Right lobe of liver (tissue), 6 donors: ENCODE measurements around the gene PRDM15. TPM values are rescaled to one million over a fixed set of nuclear protein-coding genes. Genes with fewer than 3 reads are reported as not detected.

ENCODE experiments used
- ATAC-seq, 4 donors: fragments of 200-7000 bp; cut with Tn5 transposase; one replicate each; pipeline ENCODE4 v1.9.1; 2020; ENCODE audit warnings: mild to moderate bottlenecking in 4 of 4, moderate library complexity in 4 of 4
- DNase-seq, 3 donors: peaks; one replicate each; pipeline ENCODE4 v3.0.0-alpha.2; 2020
- H3K27ac ChIP-seq, 3 donors: fragments of 200-600 bp; one replicate each; pipeline ENCODE4 v1.8.0; 2022
- H3K27me3 ChIP-seq, 2 donors: fragments of 200-600 bp; one replicate each; pipeline ENCODE4 v1.8.0; 2022
- H3K36me3 ChIP-seq, 4 donors: fragments of 200-600 bp; sonication (generic) in 1 of 4; one replicate each; pipeline versions ENCODE4 v1.5.1 to v1.8.0; 2017 to 2022; ENCODE audit warnings: control low read depth in 1 of 4
- H3K4me1 ChIP-seq, 4 donors: fragments of 200-600 bp; sonication (generic) in 1 of 4; one replicate each; pipeline versions ENCODE4 v1.5.1 to v1.8.0; 2017 to 2022; ENCODE audit warnings: control low read depth in 1 of 4
- H3K4me3 ChIP-seq, 3 donors: fragments of 200-600 bp; one replicate each; pipeline ENCODE4 v1.8.0; 2022
- H3K9me3 ChIP-seq, 4 donors: fragments of 200-600 bp; sonication (generic) in 1 of 4; one replicate each; pipeline versions ENCODE4 v1.5.1 to v1.8.0; 2017 to 2022; ENCODE audit warnings: control low read depth in 1 of 4
- CTCF ChIP-seq, 4 donors: fragments of 200-600 bp in 3 of 4; fragments of 450-650 bp in 1 of 4; IDR thresholded peaks; one replicate each; pipeline versions ENCODE4 v1.5.1 to v1.8.0; 2016 to 2022; ENCODE audit warnings: antibody characterized with exemption in 4 of 4, mild to moderate bottlenecking in 2 of 4
- POLR2A ChIP-seq: fragments of 450-650 bp; IDR thresholded peaks from one replicate; pipeline ENCODE4 v1.6.1; 2017; ENCODE audit warnings: antibody characterized with exemption, mild to moderate bottlenecking
- WGBS: methylation state at CpG from one replicate; pipeline ENCODE4 v1.1.6; 2018; ENCODE audit warnings: low coverage, low lambda C conversion rate; ENCODE audit not compliant: insufficient coverage; ENCODE audit errors: missing lambda C conversion rate; 5-methylcytosine and 5-hydroxymethylcytosine counted together
- intact Hi-C, 2 donors: fragments of 100-400 bp; cut with DNase I; formaldehyde crosslinking; loops; one replicate each; pipeline versions ENCODE4 v1.11.2 to v1.14.1; 2022
- total RNA-seq, 6 experiments: library from RNA; depleted of rRNA in 2 of 6; stranded (reverse); fragments of >200 nt in 2 of 6; fragmentation: NEBNext Ultra II Directional in 3 of 6; extraction: Animal tissue kit (Norgen Biotek cat#: 25700) in 3 of 6; gene quantifications; one replicate each; pipeline versions ENCODE4 v1.1.0 to v1.2.4, GENCODE V29; 2016 to 2023
- donor health status: DM: no; HTN: yes; CAD: no.
- donor health status: DM: no; HTN: no; CAD: no.
- donor health status: DM: no; HTN: no; CAD: no.
- donor health status: DM: no; HTN: yes; CAD: no.
- donor health status: DM: no; HTN: yes; CAD: no.

PRDM15 gene
- total RNA-seq, 6 experiments from 2014 or later: 1.9 to 4.0 (median 2.7) TPM

DNA sequence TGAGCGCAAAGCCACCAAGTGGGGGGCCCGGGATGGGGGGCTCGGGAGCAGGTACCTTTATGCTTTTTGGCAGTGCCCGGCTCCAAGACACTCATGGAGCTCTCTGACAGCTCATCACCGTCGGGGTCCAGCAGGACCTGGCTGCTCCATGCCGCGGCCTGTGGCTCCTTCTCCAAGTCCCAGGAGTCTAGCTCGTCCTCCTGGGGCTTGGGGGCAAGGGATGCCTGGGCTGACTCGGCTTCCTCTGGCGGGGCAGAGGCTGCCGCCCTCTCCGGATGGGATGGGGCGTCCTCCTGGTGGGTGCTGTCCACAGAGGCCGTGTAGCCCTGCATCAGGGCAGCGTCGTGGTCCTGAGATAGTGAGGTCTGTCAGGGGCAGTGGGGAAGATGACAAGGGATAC lies 19.9 kb upstream of the PRDM15 start:
- Histone ChIP-seq H3K9me3 (no peaks in the 10 kb centered on the region), H3K4me3 (no peak overlapping the region), H3K4me1 (no peaks in the 10 kb centered on the region), H3K27me3 (no peaks in the 10 kb centered on the region), H3K36me3 (peaks cover 0 to 4% (median 0%) of the 10 kb centered on the region in 4 donors), H3K27ac (no peak overlapping the region)
- WGBS: no CpG with 5 or more reads among the region's 17 CpGs
- TF ChIP-seq POLR2A (no peak), CTCF (IDR thresholded peaks at IDR 0.05) (no peak)
- intact Hi-C loops: no loop called here
- no peak for ATAC-seq
- DNase-seq: no peak

GRCh38 chr21:41897700-41898099 lies 18.6 kb upstream of the PRDM15 start:
- TF ChIP-seq POLR2A (no peak), CTCF (IDR thresholded peaks at IDR 0.05) (no peak)
- no peaks in the 10 kb centered on the region for H3K27me3 ChIP-seq
- no peak for DNase-seq
- no peaks in the 10 kb centered on the region for H3K4me1 ChIP-seq
- 100% methylated on average over 1 of the region's 8 CpGs for WGBS
- intact Hi-C loops: no loop called here
- no peak for ATAC-seq
- H3K4me3 ChIP-seq: no peak overlapping the region
- peaks cover 0 to under 1% (median 0%) of the 10 kb centered on the region in 4 donors for H3K36me3 ChIP-seq
- H3K9me3 ChIP-seq: no peaks in the 10 kb centered on the region
- no peak overlapping the region for H3K27ac ChIP-seq

DNA sequence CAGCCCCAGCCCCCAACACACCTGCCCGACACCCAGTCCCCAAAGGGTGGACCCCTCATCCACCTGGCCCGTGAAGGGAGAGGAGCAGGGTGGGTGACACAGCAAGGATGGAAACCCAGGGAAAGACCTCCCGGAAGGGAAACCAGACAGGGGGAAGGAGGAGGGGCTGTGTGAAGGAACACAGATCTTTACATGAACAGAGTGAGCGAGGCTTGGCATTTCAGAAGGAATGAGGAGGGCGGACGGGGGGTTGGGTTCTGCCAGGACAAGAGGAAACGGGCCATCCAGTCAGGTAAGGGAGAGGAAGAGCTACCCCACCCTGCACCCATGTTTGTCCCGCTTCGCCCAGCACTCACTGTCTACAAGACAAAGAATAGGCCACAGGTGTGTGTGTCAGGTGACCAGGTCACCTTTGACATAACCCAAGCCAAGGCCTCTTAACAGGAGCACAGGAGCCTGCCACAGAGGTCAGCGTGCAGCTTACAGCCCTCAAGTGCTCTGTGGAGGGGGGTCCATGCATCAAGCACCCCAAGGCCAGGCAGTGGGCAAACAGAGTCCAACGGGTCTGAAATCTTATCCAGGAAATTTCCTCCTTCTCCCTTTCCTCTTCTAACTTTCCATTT lies 18.0 kb upstream of the PRDM15 start:
- TF ChIP-seq POLR2A (no peak), CTCF (IDR thresholded peaks at IDR 0.05) (no peak)
- WGBS: 73% methylated on average over 2 of the region's 11 CpGs
- DNase-seq (no peak), ATAC-seq (no peak)
- H3K9me3 ChIP-seq: no peaks in the 10 kb centered on the region
- no peaks in the 10 kb centered on the region for H3K27me3 ChIP-seq
- H3K36me3 ChIP-seq: no peaks in the 10 kb centered on the region
- H3K4me1 ChIP-seq: no peaks in the 10 kb centered on the region
- no peak overlapping the region for H3K27ac ChIP-seq
- no peak overlapping the region for H3K4me3 ChIP-seq
- intact Hi-C loops: no loop called here

GRCh38 chr21:41895643-41896493 lies 16.7 kb upstream of the PRDM15 start:
- 57% methylated on average over 15 of the region's 22 CpGs for WGBS
- Histone ChIP-seq H3K4me3 (no peak overlapping the region), H3K27ac (no peak overlapping the region), H3K4me1 (no peaks in the 10 kb centered on the region), H3K36me3 (no peaks in the 10 kb centered on the region), H3K27me3 (no peaks in the 10 kb centered on the region), H3K9me3 (no peaks in the 10 kb centered on the region)
- intact Hi-C loops: no loop called here
- no peak for DNase-seq
- ATAC-seq: peak in 1 of 4 donors; percentile 18
- TF ChIP-seq POLR2A (no peak), CTCF (IDR thresholded peaks at IDR 0.05) (no peak)
